A549 (cell line): ENCODE results near the gene IL9R. TPM values are rescaled to one million over a fixed set of nuclear protein-coding genes. Genes with fewer than 3 reads are reported as not detected.

Experiments used
- ATAC-seq, 2 experiments: fragments of 200-7000 bp in 1 of 2; fragments of >200 bp in 1 of 2; cut with Nextera tagmentation in 1 of 2; cut with Tn5 transposase in 1 of 2; 3 replicates each; pipeline versions ENCODE4 v1.8.0 to v1.9.1; 2018 to 2020; ENCODE audit warnings: mild to moderate bottlenecking in 1 of 2, moderate library complexity in 1 of 2
- CTCF ChIA-PET: fragments of 300-600 bp; sonication (Branson Sonifier 250); formaldehyde crosslinking; extraction: SDS; loops from one replicate; lab custom pipeline; 2021; ENCODE audit warnings: antibody characterized with exemption, inconsistent platforms; lab: Yijun Ruan, JAX
- POLR2A ChIA-PET: fragments of 350-600 bp; formaldehyde crosslinking; extraction: SDS; loops from one replicate; lab custom pipeline; 2021; ENCODE audit warnings: antibody characterized with exemption, inconsistent platforms; lab: Yijun Ruan, JAX
- DNase-seq, 2 experiments: peaks; one replicate each; pipeline versions ENCODE4 v3.0.0 to v3.0.0-alpha.2; 2011 to 2016; ENCODE audit warnings: low read depth in 1 of 2, low spot score in 1 of 2
- FAIRE-seq: peaks from 2 replicates; lab custom pipeline; 2011; peaks lifted over from hg19 to GRCh38; lab: Jason Lieb, UNC
- H3K27ac ChIP-seq, 2 experiments: fragments of >200 bp; sonication (Bioruptor Twin); formaldehyde crosslinking; 3 replicates each; pipeline ENCODE4 v1.5.1; 2016 to 2017
- H3K4me1 ChIP-seq: fragments of >200 bp; sonication (Bioruptor Twin); formaldehyde crosslinking; 3 replicates; pipeline ENCODE4 v1.6.1; 2016
- H3K4me2 ChIP-seq: fragments of >200 bp; sonication (Bioruptor Twin); formaldehyde crosslinking; 3 replicates; pipeline ENCODE4 v1.6.1; 2016
- H3K4me3 ChIP-seq: fragments of >200 bp; sonication (Bioruptor Twin); formaldehyde crosslinking; 3 replicates; pipeline ENCODE4 v1.5.1; 2016
- H3K9me3 ChIP-seq: fragments of >200 bp; sonication (Bioruptor Twin); formaldehyde crosslinking; 3 replicates; pipeline ENCODE4 v1.6.1; 2016
- CBX8 ChIP-seq: fragments of 200-600 bp; sonication (generic); IDR thresholded peaks from 2 replicates; pipeline ENCODE4 v1.6.1; 2016
- CEBPB ChIP-seq, 2 experiments: fragments of >200 bp in 1 of 2; sonication (Bioruptor Twin) in 1 of 2; formaldehyde crosslinking in 1 of 2; IDR thresholded peaks; 2 replicates each; pipeline ENCODE4 v1.6.1; 2012 to 2016
- CHD2 ChIP-seq: fragments of 150-350 bp; IDR thresholded peaks from 2 replicates; pipeline ENCODE4 v1.6.1; 2014; ENCODE audit warnings: low read length; ENCODE audit not compliant: partially characterized antibody
- EHF ChIP-seq: fragments of 250-450 bp; sonication (Bioruptor Pico); IDR thresholded peaks from 2 replicates; pipeline ENCODE4 v1.5.0; 2020; ENCODE audit warnings: mild to moderate bottlenecking
- EP300 ChIP-seq, 2 experiments: fragments of >200 bp; sonication (Bioruptor Twin); formaldehyde crosslinking; IDR thresholded peaks; 2 replicates in 1 of 2; 3 replicates in 1 of 2; pipeline ENCODE4 v1.6.1; 2016 to 2017
- ESRRA ChIP-seq: fragments of 150-350 bp; IDR thresholded peaks from 2 replicates; pipeline ENCODE4 v1.6.1; 2014; ENCODE audit warnings: mild to moderate bottlenecking, low read length, borderline replicate concordance
- FOSL2 ChIP-seq, 2 experiments: fragments of 450-650 bp in 1 of 2; fragments of >200 bp in 1 of 2; sonication (Bioruptor Twin) in 1 of 2; formaldehyde crosslinking; IDR thresholded peaks; 2 replicates each; pipeline versions ENCODE4 v1.5.0 to v1.6.1; 2016 to 2020; ENCODE audit warnings: mild to moderate bottlenecking in 1 of 2, moderate library complexity in 1 of 2
- GATA3 ChIP-seq: IDR thresholded peaks from 2 replicates; pipeline ENCODE4 v1.6.1; 2012; ENCODE audit warnings: borderline replicate concordance
- HES2 ChIP-seq: fragments of >200 bp; sonication (Bioruptor Twin); formaldehyde crosslinking; IDR thresholded peaks from 2 replicates; pipeline ENCODE4 v1.6.1; 2016
- JUN ChIP-seq, 2 experiments: fragments of >200 bp; sonication (Bioruptor Twin); formaldehyde crosslinking; IDR thresholded peaks; 2 replicates in 1 of 2; 3 replicates in 1 of 2; pipeline ENCODE4 v1.6.1; 2016 to 2017
- KDM1A ChIP-seq: fragments of 200-600 bp; sonication (generic); IDR thresholded peaks from 2 replicates; pipeline ENCODE4 v1.6.1; 2016; ENCODE audit warnings: low read depth, mild to moderate bottlenecking
- KDM5A ChIP-seq: fragments of 200-600 bp; sonication (generic); IDR thresholded peaks from 2 replicates; pipeline ENCODE4 v1.6.1; 2016; ENCODE audit warnings: antibody characterized with exemption, mild to moderate bottlenecking
- MAZ ChIP-seq: fragments of 150-350 bp; IDR thresholded peaks from 2 replicates; pipeline ENCODE4 v1.6.1; 2014; ENCODE audit warnings: antibody characterized with exemption, low read depth, low read length, borderline replicate concordance
- NFE2L2 ChIP-seq: fragments of 150-350 bp; conservative IDR thresholded peaks from 2 replicates; pipeline ENCODE4 v1.6.1; 2014; ENCODE audit warnings: low read length
- NPAS2 ChIP-seq: fragments of 250-450 bp; sonication (Bioruptor Pico); IDR thresholded peaks from 2 replicates; pipeline ENCODE4 v1.8.0; 2022; ENCODE audit warnings: mild to moderate bottlenecking, moderate library complexity, borderline replicate concordance
- NR3C1 ChIP-seq: fragments of >200 bp; sonication (Bioruptor Twin); formaldehyde crosslinking; IDR thresholded peaks from 3 replicates; pipeline ENCODE4 v1.6.1; 2017
- PBX3 ChIP-seq: IDR thresholded peaks from 2 replicates; pipeline ENCODE4 v1.6.1; 2012
- PHF8 ChIP-seq: fragments of 200-600 bp; sonication (generic); IDR thresholded peaks from 2 replicates; pipeline ENCODE4 v1.6.1; 2016; ENCODE audit warnings: low read depth, mild to moderate bottlenecking, antibody characterized with exemption, moderate library complexity, borderline replicate concordance
- RAD21 ChIP-seq, 2 experiments: fragments of >200 bp in 1 of 2; sonication (Bioruptor Twin) in 1 of 2; formaldehyde crosslinking in 1 of 2; IDR thresholded peaks in 1 of 2; conservative IDR thresholded peaks in 1 of 2; 2 replicates in 1 of 2; 3 replicates in 1 of 2; pipeline ENCODE4 v1.6.1; 2012 to 2018; ENCODE audit warnings: inconsistent platforms in 1 of 2
- RARB ChIP-seq: fragments of 250-450 bp; sonication (Bioruptor Pico); IDR thresholded peaks from 2 replicates; pipeline ENCODE4 v1.8.0; 2021; ENCODE audit warnings: mild to moderate bottlenecking, moderate library complexity
- RCOR1 ChIP-seq: fragments of 150-350 bp; IDR thresholded peaks from 2 replicates; pipeline ENCODE4 v1.6.1; 2014; ENCODE audit warnings: antibody characterized with exemption, low read length, low read depth
- REST ChIP-seq: fragments of 200-600 bp; sonication (generic); IDR thresholded peaks from 2 replicates; pipeline ENCODE4 v1.6.1; 2016; ENCODE audit warnings: antibody characterized with exemption, mild to moderate bottlenecking, moderate library complexity
- RFX5 ChIP-seq: fragments of 450-650 bp; IDR thresholded peaks from 2 replicates; pipeline ENCODE4 v1.7.1; 2014; ENCODE audit warnings: antibody characterized with exemption, mild to moderate bottlenecking, moderate library complexity
- SMC3 ChIP-seq: fragments of >200 bp; sonication (Bioruptor Twin); formaldehyde crosslinking; IDR thresholded peaks from 3 replicates; pipeline ENCODE4 v1.6.1; 2018; ENCODE audit warnings: inconsistent platforms
- SREBF2 ChIP-seq: fragments of 450-650 bp; IDR thresholded peaks from 2 replicates; pipeline ENCODE4 v1.6.1; 2014; ENCODE audit warnings: mild to moderate bottlenecking, moderate library complexity
- ZC3H11A ChIP-seq: fragments of 450-650 bp; IDR thresholded peaks from 2 replicates; pipeline ENCODE4 v1.6.1; 2014; ENCODE audit warnings: antibody characterized with exemption, mild to moderate bottlenecking
- ZFP36 ChIP-seq: fragments of 450-650 bp; IDR thresholded peaks from 2 replicates; pipeline ENCODE4 v1.6.1; 2014; ENCODE audit warnings: borderline replicate concordance; ENCODE audit not compliant: partially characterized antibody
- ZNF302 ChIP-seq: fragments of 250-450 bp; sonication (Bioruptor Pico); IDR thresholded peaks from 2 replicates; pipeline ENCODE4 v1.9.0; 2021; ENCODE audit warnings: inconsistent platforms, mild to moderate bottlenecking, moderate library complexity
- ZSCAN20 ChIP-seq: fragments of 250-450 bp; sonication (Bioruptor Pico); IDR thresholded peaks from 2 replicates; pipeline ENCODE4 v1.8.0; 2022; ENCODE audit warnings: mild to moderate bottlenecking, moderate library complexity
- WGBS: methylation state at CpG from one replicate; pipeline ENCODE4 v1.1.6; 2017; ENCODE audit errors: missing lambda C conversion rate; 5-methylcytosine and 5-hydroxymethylcytosine counted together
- polyA plus RNA-seq, 4 experiments: library from polyadenylated mRNA; depleted of rRNA in 3 of 4; stranded (reverse); fragments of >200 nt; fragmentation: RNase III in 1 of 4; extraction: RNeasy Plus Mini Kit Qiagen cat#74134 plus additional on column Dnase treatment in 1 of 4; gene quantifications; 2 replicates in 3 of 4; 3 replicates in 1 of 4; pipeline ENCODE4 v1.2.3, GENCODE V29; 2011 to 2017

IL9R gene
- polyA plus RNA-seq, 2 of the 4 experiments (the other 2 are of a cell fraction): 0.06 to 0.12 TPM

GRCh38 chrX:156001001-156001666 lies 3.6 kb downstream of the IL9R start:
- DNase-seq (no peak), FAIRE-seq (no peak), ATAC-seq (no peak)
- Histone ChIP-seq H3K4me3 (no peak overlapping the region), H3K4me1 (no peaks in the 10 kb centered on the region), H3K27ac (no peak overlapping the region), H3K9me3 (no peaks in the 10 kb centered on the region), H3K4me2 (no peak overlapping the region)
- no peak for TF ChIP-seq SREBF2
- no peak for TF ChIP-seq JUN (IDR thresholded peaks at IDR 0.05)
- TF ChIP-seq RFX5: no peak
- no peak for TF ChIP-seq EHF (CRISPR knock-in tag)
- no peak for TF ChIP-seq ZFP36
- TF ChIP-seq CEBPB (IDR thresholded peaks at IDR 0.05): no peak
- no peak for TF ChIP-seq RARB
- CTCF ChIA-PET: no interaction called here
- WGBS: 62% methylated on average over 11 of the region's 12 CpGs
- POLR2A ChIA-PET: no interaction called here

GRCh38 chrX:156001667-156002021 lies 4.1 kb downstream of the IL9R start:
- no peak overlapping the region for H3K4me3 ChIP-seq
- TF ChIP-seq CBX8 (no peak), NFE2L2 (no peak), ZSCAN20 (CRISPR knock-in tag) (no peak), RAD21 (conservative IDR thresholded peaks at IDR 0.05 in 1 of 2, IDR thresholded peaks at IDR 0.05 in 1 of 2) (no peak), FOSL2 (IDR thresholded peaks at IDR 0.05) (no peak), FOSL2 (CRISPR knock-in tag; IDR thresholded peaks at IDR 0.05) (no peak)
- ChIA-PET CTCF (no interaction called here), POLR2A (no interaction called here)
- DNase-seq: no peak
- no peak overlapping the region for H3K27ac ChIP-seq
- ATAC-seq: no peak
- WGBS: 43% methylated on average over 6 of the region's 6 CpGs
- no peak overlapping the region for H3K4me2 ChIP-seq
- no peaks in the 10 kb centered on the region for H3K9me3 ChIP-seq
- no peak for FAIRE-seq
- H3K4me1 ChIP-seq: no peaks in the 10 kb centered on the region

- TF ChIP-seq NR3C1 (no peak), ZC3H11A (no peak), KDM5A (no peak), ESRRA (no peak), MAZ (no peak), EP300 (IDR thresholded peaks at IDR 0.05) (no peak), ZNF302 (no peak), SMC3 (no peak), PBX3 (no peak), PHF8 (no peak), RCOR1 (no peak), HES2 (no peak), REST (no peak), KDM1A (no peak), CHD2 (no peak), NPAS2 (CRISPR knock-in tag) (no peak), RAD21 (conservative IDR thresholded peaks at IDR 0.05 in 1 of 2, IDR thresholded peaks at IDR 0.05 in 1 of 2) (no peak), GATA3 (no peak)
- TF ChIP-seq, all 56 proteins: peak for 0
- POLR2A ChIA-PET: no interaction called here
- WGBS: 40% methylated on average over 3 of the region's 3 CpGs
- Histone ChIP-seq H3K4me1 (no peaks in the 10 kb centered on the region), H3K4me2 (no peak overlapping the region), H3K4me3 (no peak overlapping the region), H3K27ac (no peak overlapping the region), H3K9me3 (no peaks in the 10 kb centered on the region)
- DNase-seq (no peak), ATAC-seq (no peak; a peak in 1 of 6 replicates), FAIRE-seq (no peak)
- CTCF ChIA-PET: no interaction called here
Measured at GRCh38 chrX:156002507-156002906, 5.0 kb downstream of the IL9R start.
